ENCODE results near the gene PAK4.

GRCh38 chr19:39146091-39146490 lies 20.5 kb downstream of the PAK4 start:
- no peak for TF ChIP-seq REST (IDR thresholded peaks at IDR 0.05; ENCODE audit: low read depth)
- no peak for TF ChIP-seq CREB1 (IDR thresholded peaks at IDR 0.05; ENCODE audit: low read depth)
- TF ChIP-seq EGR1 (IDR thresholded peaks at IDR 0.05), result no peak
- no peak for TF ChIP-seq MAX (IDR thresholded peaks at IDR 0.05)
- TF ChIP-seq NFIC (IDR thresholded peaks at IDR 0.05), result no peak
- TF ChIP-seq EP300 (IDR thresholded peaks at IDR 0.05; ENCODE audit: borderline replicate concordance), result no peak
- TF ChIP-seq FOXM1 (IDR thresholded peaks at IDR 0.05; ENCODE audit: borderline replicate concordance, low read depth), result no peak
- TF ChIP-seq TCF12 (IDR thresholded peaks at IDR 0.05; ENCODE audit: low read depth), result no peak
